ENCODE results near the gene FRMD4A. TPM values are rescaled to one million over a fixed set of nuclear protein-coding genes. Genes with fewer than 3 reads are reported as not detected.

FRMD4A gene
- polyA plus RNA-seq, 1 of the 3 experiments (the other 2 are of a cell fraction) = 37.7 TPM

- Histone ChIP-seq H3K79me2 (ENCODE audit: insufficient read depth) (0 out of 2 replicates have a peak, but pooled peaks cover 17% of the 10 kb centered on the region), H3K4me1 (ENCODE audit: control insufficient read depth in 1 of 2, insufficient read depth in 2 of 2, low read depth in 1 of 2, low read length in 1 of 2) (peaks cover 2 to 19% of the 10 kb centered on the region in 2 experiments; a peak in 2 of 4 replicates), H3K4me3 (ENCODE audit: low read depth in 2 of 2, low read length in 1 of 2) (no peak overlapping the region), H4K20me1 (ENCODE audit: insufficient read depth) (no peaks in the 10 kb centered on the region), H2AFZ (ENCODE audit: low read depth) (no peak overlapping the region), H3K9ac (no peak overlapping the region), H3K27ac (ENCODE audit: low read depth in 2 of 2, low read length in 1 of 2) (no peak overlapping the region; a peak in 1 of 4 replicates), H3K9me3 (no peaks in the 10 kb centered on the region), H3K36me3 (replicated peaks in 1 of 2; ENCODE audit: control insufficient read depth in 1 of 2, insufficient read depth in 2 of 2, low read length in 1 of 2) (peaks cover 29 to 45% of the 10 kb centered on the region in 2 experiments), H3F3A (replicated peaks; ENCODE audit: insufficient read depth) (no peaks in the 10 kb centered on the region), H3K4me2 (no peak overlapping the region), H3K27me3 (ENCODE audit: insufficient read depth) (no peaks in the 10 kb centered on the region), H3K9me2 (no peaks in the 10 kb centered on the region)
- DNase-seq = no peak
- 87% methylated on average over 10 of the region's 10 CpGs for WGBS (ENCODE audit: low lambda C conversion rate)
- ChIA-PET CTCF (no interaction called here), POLR2A (no interaction called here)
- TF ChIP-seq MAX (IDR thresholded peaks at IDR 0.05; ENCODE audit: low read depth) = no peak
- no peak for TF ChIP-seq GABPA (IDR thresholded peaks at IDR 0.05; ENCODE audit: low read depth)
- TF ChIP-seq TAF1 (IDR thresholded peaks at IDR 0.05; ENCODE audit: borderline replicate concordance, low read depth, low read length) = no peak
- TF ChIP-seq SIN3A (IDR thresholded peaks at IDR 0.05; ENCODE audit: borderline replicate concordance, low read depth, low read length) = no peak
- TF ChIP-seq PBX3 (IDR thresholded peaks at IDR 0.05) = no peak
- TF ChIP-seq FOXJ3 (CRISPR knock-in tag; IDR thresholded peaks at IDR 0.05) = no peak
- TF ChIP-seq FOSL2 (IDR thresholded peaks at IDR 0.05; ENCODE audit: borderline replicate concordance, low read depth) = no peak
- no peak for TF ChIP-seq RXRA (IDR thresholded peaks at IDR 0.05; ENCODE audit: borderline replicate concordance, low read depth)
- no peak for TF ChIP-seq POLR2AphosphoS5 (IDR thresholded peaks at IDR 0.05; ENCODE audit: low read depth, low read length)
- no peak for TF ChIP-seq CTCF (IDR thresholded peaks at IDR 0.05)
- TF ChIP-seq MXI1 (IDR thresholded peaks at IDR 0.05; ENCODE audit: low read depth, low read length) = no peak
- TF ChIP-seq GATA2 (CRISPR knock-in tag; IDR thresholded peaks at IDR 0.05) = no peak
- TF ChIP-seq USF2 (IDR thresholded peaks at IDR 0.05; ENCODE audit: borderline replicate concordance, low read depth, low read length) = no peak
- no peak for TF ChIP-seq EZH2phosphoT487 (IDR thresholded peaks at IDR 0.05; ENCODE audit: borderline replicate concordance, low read depth)
Measured at GRCh38 chr10:13700473-13701144, 630.1 kb downstream of the FRMD4A start.
